Breast epithelium (tissue), 4 donors: ENCODE results near the gene SRSF8. TPM values are rescaled to one million over a fixed set of nuclear protein-coding genes. Genes with fewer than 3 reads are reported as not detected.

ENCODE experiments used
- DNase-seq, 2 donors: peaks; one replicate each; pipeline ENCODE4 v3.0.0-alpha.2; 2019; ENCODE audit warnings: low spot score in 2 of 2
- H3K27ac ChIP-seq, 2 donors: fragments of 200-600 bp; sonication (generic) in 1 of 2; one replicate each; pipeline ENCODE4 v1.5.1; 2016 to 2019; ENCODE audit warnings: mild to moderate bottlenecking in 1 of 2
- H3K27me3 ChIP-seq, 2 donors: fragments of 200-600 bp; sonication (generic) in 1 of 2; one replicate each; pipeline versions ENCODE4 v1.5.1 to v1.6.0; 2017 to 2019; ENCODE audit warnings: control low read depth in 1 of 2, mild to moderate bottlenecking in 1 of 2
- H3K36me3 ChIP-seq: fragments of 200-600 bp; one replicate; pipeline ENCODE4 v1.5.1; 2019
- H3K4me1 ChIP-seq, 2 donors: fragments of 200-600 bp; sonication (generic); one replicate each; pipeline ENCODE4 v1.5.1; 2016 to 2019; ENCODE audit warnings: control low read depth in 1 of 2
- H3K4me3 ChIP-seq, 3 donors: fragments of 200-600 bp; sonication (generic); 1 replicate in 2 of 3; 2 replicates in 1 of 3; pipeline ENCODE4 v1.5.1; 2016 to 2019; ENCODE audit warnings: mild to moderate bottlenecking in 3 of 3, moderate library complexity in 2 of 3
- H3K9me3 ChIP-seq, 2 donors: fragments of 200-600 bp; sonication (generic) in 1 of 2; one replicate each; pipeline ENCODE4 v1.5.1; 2016 to 2019; ENCODE audit warnings: control low read depth in 1 of 2
- CTCF ChIP-seq, 3 donors: fragments of 450-650 bp; IDR thresholded peaks; one replicate each; pipeline ENCODE4 v1.5.1; 2016 to 2017; ENCODE audit warnings: antibody characterized with exemption in 3 of 3, mild to moderate bottlenecking in 3 of 3, moderate library complexity in 3 of 3
- POLR2A ChIP-seq: fragments of 450-650 bp; IDR thresholded peaks from one replicate; pipeline ENCODE4 v1.6.1; 2016; ENCODE audit warnings: antibody characterized with exemption, mild to moderate bottlenecking, moderate library complexity
- POLR2AphosphoS5 ChIP-seq, 3 donors: sonication (generic); formaldehyde crosslinking; IDR thresholded peaks; one replicate each; pipeline ENCODE4 v1.6.1; 2017; ENCODE audit warnings: antibody characterized with exemption in 3 of 3
- intact Hi-C: fragments of 100-400 bp; cut with DNase I; formaldehyde crosslinking; loops from one replicate; pipeline ENCODE4 v1.15.1; 2023; ENCODE audit warnings: low total_unique reads
- total RNA-seq, 3 donors: library from RNA; depleted of rRNA; stranded (reverse); fragments of >200 nt; gene quantifications; one replicate each; pipeline ENCODE4 v1.1.0, GENCODE V29; 2016

SRSF8 gene
- total RNA-seq, 3 donors from 2014 or later: 35.4 to 52.4 (median 36.1) TPM

GRCh38 chr11:95100191-95100648 lies 33.5 kb downstream of the SRSF8 start:
- H3K27ac ChIP-seq: no peak overlapping the region
- TF ChIP-seq POLR2A (no peak), CTCF (IDR thresholded peaks at IDR 0.05) (no peak), POLR2AphosphoS5 (IDR thresholded peaks at IDR 0.05) (no peak)
- no peaks in the 10 kb centered on the region for H3K27me3 ChIP-seq
- intact Hi-C loops: no loop called here
- no peak for DNase-seq
- no peaks in the 10 kb centered on the region for H3K4me1 ChIP-seq
- H3K36me3 ChIP-seq: no peaks in the 10 kb centered on the region
- H3K4me3 ChIP-seq: no peak overlapping the region
- no peaks in the 10 kb centered on the region for H3K9me3 ChIP-seq

DNA sequence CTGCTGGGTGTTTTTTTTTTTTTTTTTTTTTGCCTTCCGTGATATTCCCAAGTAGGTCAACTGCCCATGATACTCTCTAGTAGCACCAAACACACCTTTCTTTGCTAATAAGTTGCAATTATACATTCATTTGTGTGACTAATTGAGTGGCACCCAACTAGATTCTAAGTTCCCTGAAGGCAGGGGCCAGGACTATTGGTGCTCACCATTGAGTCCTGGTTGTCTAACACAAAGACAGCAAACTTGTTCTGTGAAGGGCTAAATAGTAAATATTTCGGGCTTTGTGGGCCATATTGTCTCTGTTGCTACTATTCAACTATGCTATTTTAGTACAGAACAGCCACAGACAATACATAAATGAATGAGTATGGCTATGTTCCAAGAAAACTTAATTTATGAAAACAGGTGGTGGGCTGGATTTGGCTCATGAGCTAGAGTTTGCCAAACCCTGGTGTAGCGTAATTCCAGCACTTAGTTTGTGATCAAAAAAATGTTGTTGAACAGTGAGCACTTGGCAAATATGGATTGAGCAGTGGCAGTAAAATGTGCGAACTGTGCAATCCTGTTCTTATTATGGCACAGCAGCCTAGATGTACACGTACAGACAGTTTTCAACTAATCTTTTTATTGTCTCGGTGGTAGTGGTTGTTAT lies 34.3 kb downstream of the SRSF8 start:
- no peaks in the 10 kb centered on the region for H3K36me3 ChIP-seq
- TF ChIP-seq CTCF (IDR thresholded peaks at IDR 0.05): no peak
- no peak for TF ChIP-seq POLR2AphosphoS5 (IDR thresholded peaks at IDR 0.05)
- no peak for TF ChIP-seq POLR2A
- H3K27me3 ChIP-seq: no peaks in the 10 kb centered on the region
- H3K9me3 ChIP-seq: no peaks in the 10 kb centered on the region
- no peak overlapping the region for H3K4me3 ChIP-seq
- intact Hi-C loops: no loop called here
- no peak overlapping the region for H3K27ac ChIP-seq
- no peak for DNase-seq
- H3K4me1 ChIP-seq: no peaks in the 10 kb centered on the region

- no peak for DNase-seq
- H3K4me1 ChIP-seq: no peaks in the 10 kb centered on the region
- no peak overlapping the region for H3K27ac ChIP-seq
- intact Hi-C loops: no loop called here
- H3K4me3 ChIP-seq: no peak overlapping the region
- TF ChIP-seq POLR2A (no peak), CTCF (IDR thresholded peaks at IDR 0.05) (no peak), POLR2AphosphoS5 (IDR thresholded peaks at IDR 0.05) (no peak)
- no peaks in the 10 kb centered on the region for H3K9me3 ChIP-seq
- no peaks in the 10 kb centered on the region for H3K36me3 ChIP-seq
- no peaks in the 10 kb centered on the region for H3K27me3 ChIP-seq
Observed at GRCh38 chr11:95101935-95102334, 35.2 kb downstream of the SRSF8 start.

- no peak for DNase-seq
- TF ChIP-seq POLR2AphosphoS5 (IDR thresholded peaks at IDR 0.05) (no peak), POLR2A (no peak), CTCF (IDR thresholded peaks at IDR 0.05) (no peak)
- no peaks in the 10 kb centered on the region for H3K4me1 ChIP-seq
- intact Hi-C loops: no loop called here
- no peak overlapping the region for H3K4me3 ChIP-seq
- H3K36me3 ChIP-seq: no peaks in the 10 kb centered on the region
- no peak overlapping the region for H3K27ac ChIP-seq
- no peaks in the 10 kb centered on the region for H3K9me3 ChIP-seq
- no peaks in the 10 kb centered on the region for H3K27me3 ChIP-seq
Observed at GRCh38 chr11:95102733-95103132, 36.0 kb downstream of the SRSF8 start.

DNA sequence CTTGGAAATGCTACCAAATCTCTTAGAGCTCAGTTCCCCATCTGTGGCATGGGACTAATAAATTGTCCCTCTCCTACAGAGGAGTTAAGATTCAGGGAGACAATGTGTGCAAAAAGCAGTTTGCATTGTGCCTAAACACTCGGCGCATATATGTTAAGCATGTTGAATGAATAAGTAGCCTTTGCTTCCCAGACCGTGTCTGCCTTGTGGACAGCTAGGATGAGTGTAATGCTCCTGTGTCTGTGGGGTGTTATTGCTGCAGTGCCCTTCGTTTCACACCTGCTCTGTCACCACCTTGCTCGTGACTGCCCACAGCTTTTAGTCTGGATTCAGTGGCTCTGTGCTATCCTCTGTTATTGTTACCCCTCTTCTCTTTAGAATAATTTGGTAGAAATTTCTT lies 37.0 kb downstream of the SRSF8 start:
- Histone ChIP-seq H3K4me1 (peaks cover 2 to 3% of the 10 kb centered on the region in 2 donors), H3K4me3 (no peak overlapping the region), H3K27me3 (no peaks in the 10 kb centered on the region), H3K27ac (no peak overlapping the region), H3K36me3 (no peaks in the 10 kb centered on the region), H3K9me3 (no peaks in the 10 kb centered on the region)
- no peak for DNase-seq
- intact Hi-C loops: no loop called here
- TF ChIP-seq CTCF (IDR thresholded peaks at IDR 0.05) (no peak), POLR2A (no peak), POLR2AphosphoS5 (IDR thresholded peaks at IDR 0.05) (no peak)
